HG02798 (cell line): ENCODE measurements around the gene SLAMF9.
A peak's percentile ranks its signal among the peaks of the same experiment; 100 is the strongest.

Experiments
- ATAC-seq: cut with Tn5 transposase; IDR thresholded peaks from one replicate; pipeline ENCODE4 v1.9.1; 2021; ENCODE audit warnings: mild to moderate bottlenecking; ENCODE audit not compliant: unreplicated experiment, poor library complexity

Gene SLAMF9

DNA sequence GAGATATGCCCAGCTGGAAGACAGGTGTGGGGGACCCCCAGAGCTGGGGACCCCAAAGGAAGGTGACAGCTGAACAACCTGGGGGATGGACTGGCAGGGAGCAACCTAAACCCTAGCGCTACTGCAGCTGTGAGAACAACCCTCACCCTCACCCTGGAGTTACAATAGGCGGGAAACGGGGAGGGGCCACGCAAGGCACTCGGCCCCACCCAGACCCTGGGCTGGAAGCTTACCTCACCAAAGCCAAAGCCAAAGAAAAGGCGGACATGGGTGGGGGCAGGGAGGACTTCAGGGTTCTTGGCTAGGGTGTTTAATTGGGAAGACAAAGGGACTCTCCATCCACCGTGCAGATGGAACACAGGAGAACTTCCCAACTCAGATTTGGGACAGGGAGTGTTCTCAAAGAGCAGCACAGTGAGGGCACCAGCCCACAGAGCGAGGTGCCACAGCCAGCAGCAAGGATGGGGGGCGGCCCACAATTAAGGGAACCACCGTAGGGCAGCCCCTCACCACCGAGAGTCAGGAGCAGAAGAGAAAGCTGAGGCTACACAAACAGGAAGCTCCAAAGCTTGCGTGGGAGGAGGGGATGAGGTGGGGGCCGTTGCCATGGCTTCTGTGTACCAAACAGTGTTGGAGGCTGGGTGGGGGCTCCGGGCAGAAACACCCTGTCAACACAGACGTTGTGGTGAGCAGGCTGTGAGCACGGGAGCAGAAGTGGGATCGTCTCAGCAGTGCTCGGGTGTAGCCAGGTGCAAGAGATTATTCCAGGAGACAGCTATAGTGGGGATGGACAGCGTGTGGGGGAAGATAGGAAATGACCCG lies 30.6 kb downstream of the SLAMF9 start:
- peak; percentile 27 for ATAC-seq

DNA sequence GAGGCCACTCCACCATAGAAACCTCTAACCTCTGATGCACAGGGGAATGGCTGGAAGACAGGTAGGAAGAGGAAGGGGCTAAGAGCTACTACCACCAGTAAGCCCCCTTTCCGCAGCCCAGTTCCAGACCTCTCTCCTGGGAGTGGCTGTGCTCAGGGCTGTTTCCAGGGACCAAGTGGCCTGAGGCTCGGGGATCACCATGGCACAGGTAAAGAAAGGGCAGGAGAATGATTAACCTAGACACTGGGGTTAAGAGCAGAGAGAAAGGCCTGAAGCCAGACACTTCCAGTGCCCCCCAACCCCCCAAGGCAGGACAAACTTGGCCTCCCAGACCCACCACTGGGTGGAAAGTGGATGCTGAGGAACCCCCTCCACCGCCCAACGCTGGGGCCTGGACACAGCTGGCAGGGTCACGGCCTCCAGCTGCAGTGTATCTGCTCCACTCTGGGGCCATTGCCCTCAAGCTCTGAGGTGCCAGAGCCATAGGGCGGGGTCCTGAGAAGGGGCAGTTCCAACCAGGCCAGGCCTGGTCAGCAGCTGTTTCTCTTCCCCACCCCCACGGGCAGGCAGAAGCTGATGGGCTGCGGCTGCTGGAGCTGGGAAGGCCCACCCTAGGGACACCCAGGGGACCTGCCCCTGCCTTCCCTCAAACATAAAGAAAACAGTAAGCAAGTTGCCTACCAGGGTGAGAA lies 31.4 kb downstream of the SLAMF9 start:
- no peak for ATAC-seq

- ATAC-seq: no peak
Observed at GRCh38 chr1:159921700-159922504, 32.1 kb downstream of the SLAMF9 start.

- ATAC-seq: no peak
Observed at GRCh38 chr1:159921251-159921650, 32.8 kb downstream of the SLAMF9 start.

DNA sequence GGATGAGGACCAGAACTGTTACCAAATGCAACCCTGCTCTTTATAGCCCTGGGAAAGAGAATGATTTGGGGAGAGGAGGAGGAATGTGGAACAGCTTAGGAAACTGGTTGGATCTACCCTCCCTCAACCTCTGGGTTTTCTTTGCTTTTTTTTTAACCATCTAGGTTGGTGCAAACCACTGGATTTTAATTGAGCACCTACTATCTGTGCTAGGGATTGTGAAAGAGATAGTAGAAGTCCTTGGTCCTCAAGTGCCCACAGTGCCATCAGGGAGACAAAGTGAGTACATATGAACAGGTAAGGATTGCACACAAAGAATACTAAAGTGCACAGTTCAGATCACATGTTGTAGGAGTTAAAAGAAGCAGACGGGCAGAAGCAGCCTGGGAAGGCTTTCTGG lies 33.4 kb downstream of the SLAMF9 start:
- no peak for ATAC-seq

DNA sequence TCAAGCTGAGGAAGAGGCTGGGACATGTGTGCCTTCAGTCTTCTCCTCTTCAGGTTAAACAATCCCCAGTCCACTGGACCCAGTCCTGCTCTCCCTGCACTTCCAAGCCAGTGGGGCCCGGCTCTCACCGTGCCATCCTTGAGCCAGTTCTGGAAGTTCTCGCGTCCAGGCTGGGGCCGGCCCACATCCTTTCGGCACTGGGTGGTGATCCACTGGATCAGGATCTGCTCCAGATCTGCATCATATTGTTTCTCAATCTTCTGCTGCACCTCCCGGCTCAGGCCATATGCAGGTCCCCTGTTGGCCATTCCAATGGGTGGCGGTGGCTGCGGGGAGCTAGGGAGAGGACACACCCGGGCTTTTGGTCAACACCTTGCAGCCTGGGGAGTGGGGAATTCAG lies 33.8 kb downstream of the SLAMF9 start:
- ATAC-seq: no peak

DNA sequence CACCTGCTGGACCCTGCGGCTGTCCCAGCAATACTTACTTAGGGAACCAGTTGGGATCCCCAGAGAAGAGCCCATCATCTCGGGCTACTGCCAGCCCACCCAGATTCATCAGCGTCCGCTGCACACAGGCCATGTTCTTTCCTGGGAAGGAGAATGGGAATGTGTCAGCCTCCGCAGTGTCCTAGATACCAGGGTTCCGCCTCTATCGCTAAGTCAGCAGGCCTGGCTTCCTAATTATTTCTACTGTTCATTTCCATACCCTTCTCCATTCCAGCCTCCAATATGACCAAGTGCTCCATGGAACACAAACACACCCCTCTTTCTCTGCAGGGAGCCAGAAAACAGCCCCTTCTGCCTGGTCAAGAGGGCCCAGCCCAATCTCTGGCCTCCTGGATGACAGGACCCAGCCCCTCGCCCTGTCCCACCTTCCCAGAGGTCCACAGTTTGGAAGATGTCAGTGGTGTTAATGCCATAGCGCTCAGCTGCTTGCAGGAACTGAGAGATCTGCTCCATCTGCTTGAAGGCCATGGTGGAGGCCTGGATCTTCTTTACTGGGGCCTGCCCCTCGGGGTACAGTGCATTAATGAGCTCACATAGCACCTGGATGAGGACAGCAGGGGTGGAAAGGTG lies 34.7 kb downstream of the SLAMF9 start:
- ATAC-seq: no peak

- ATAC-seq: no peak
Observed at GRCh38 chr1:159918352-159919200, 35.5 kb downstream of the SLAMF9 start.

GRCh38 chr1:159917533-159918351 lies 36.3 kb downstream of the SLAMF9 start:
- ATAC-seq: no peak

- ATAC-seq: no peak
Observed at GRCh38 chr1:159916242-159917051, 37.6 kb downstream of the SLAMF9 start.

DNA sequence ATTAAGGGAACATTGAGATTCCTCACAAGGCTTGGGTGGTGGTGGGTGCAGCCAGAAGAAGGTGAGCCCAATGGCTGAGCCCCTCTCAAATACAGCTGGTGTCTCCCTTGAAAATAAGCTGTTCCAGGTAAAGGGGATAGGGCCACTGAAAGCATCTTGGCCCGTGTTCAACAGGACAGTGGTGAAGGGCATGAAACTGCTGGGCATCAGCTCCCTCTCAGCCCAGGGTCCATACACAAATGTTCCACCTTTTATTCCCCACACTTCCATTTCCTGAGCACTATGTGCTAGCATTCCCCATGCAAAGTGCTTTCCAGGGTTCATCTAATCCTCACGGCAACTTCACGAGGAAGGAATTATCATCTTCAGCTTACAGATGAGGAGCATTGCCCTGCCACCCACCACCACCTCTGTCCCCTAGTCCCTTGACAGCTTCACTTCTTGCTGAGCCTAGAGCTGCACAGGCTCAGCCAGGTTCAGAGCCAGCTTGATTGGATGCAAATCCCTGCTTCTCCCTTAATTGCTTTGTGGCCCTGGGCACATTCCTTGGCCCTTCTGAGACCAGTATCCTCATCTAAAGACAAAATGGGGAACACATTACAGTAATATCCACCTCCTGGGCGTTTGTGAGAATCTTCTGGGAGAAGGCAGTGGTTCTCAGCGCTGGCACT lies 38.3 kb downstream of the SLAMF9 start:
- no peak for ATAC-seq

- no peak for ATAC-seq
Observed at GRCh38 chr1:159914252-159915018, 39.6 kb downstream of the SLAMF9 start.

GRCh38 chr1:159913451-159914192 lies 40.4 kb downstream of the SLAMF9 start:
- no peak for ATAC-seq

DNA sequence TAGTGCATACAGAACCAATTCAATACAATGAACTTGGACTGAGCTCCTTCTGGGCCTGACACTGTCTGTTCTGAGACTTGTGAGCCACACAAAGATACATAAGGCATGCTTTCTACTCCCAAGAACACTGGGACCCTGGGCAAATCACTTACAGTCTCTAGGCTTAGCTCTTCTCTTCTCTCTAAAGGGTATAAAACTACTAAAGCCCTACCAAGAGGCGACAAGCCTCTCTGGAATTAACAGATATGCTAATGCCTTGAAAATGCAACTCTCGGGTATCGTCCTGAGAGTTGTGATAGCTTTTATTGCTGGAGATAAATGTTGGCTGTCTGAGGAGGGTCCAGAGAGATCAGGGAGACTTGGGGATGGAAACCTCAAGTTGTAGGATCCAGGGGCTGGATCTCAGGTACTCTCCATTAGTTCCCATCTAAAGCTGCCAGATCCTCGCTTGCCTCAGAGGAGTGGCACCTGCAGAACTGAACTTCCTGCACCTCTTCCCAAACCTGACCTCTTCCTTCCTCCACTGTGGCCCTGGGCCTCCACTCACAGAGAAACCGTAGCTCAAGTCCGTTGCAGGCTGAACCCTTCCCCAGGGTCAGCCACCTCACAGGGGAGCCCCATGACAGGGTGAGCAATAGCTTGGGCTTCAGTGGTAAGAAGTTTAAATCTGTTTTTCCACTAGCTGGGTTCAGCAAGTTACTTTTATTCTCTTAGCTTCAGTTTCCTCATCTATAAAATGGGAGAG lies 42.5 kb downstream of the SLAMF9 start:
- no peak for ATAC-seq
